ENCODE measurements around the gene STUM.

- TF ChIP-seq, protein P1, sequence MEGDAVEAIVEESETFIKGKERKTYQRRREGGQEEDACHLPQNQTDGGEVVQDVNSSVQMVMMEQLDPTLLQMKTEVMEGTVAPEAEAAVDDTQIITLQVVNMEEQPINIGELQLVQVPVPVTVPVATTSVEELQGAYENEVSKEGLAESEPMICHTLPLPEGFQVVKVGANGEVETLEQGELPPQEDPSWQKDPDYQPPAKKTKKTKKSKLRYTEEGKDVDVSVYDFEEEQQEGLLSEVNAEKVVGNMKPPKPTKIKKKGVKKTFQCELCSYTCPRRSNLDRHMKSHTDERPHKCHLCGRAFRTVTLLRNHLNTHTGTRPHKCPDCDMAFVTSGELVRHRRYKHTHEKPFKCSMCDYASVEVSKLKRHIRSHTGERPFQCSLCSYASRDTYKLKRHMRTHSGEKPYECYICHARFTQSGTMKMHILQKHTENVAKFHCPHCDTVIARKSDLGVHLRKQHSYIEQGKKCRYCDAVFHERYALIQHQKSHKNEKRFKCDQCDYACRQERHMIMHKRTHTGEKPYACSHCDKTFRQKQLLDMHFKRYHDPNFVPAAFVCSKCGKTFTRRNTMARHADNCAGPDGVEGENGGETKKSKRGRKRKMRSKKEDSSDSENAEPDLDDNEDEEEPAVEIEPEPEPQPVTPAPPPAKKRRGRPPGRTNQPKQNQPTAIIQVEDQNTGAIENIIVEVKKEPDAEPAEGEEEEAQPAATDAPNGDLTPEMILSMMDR (IDR thresholded peaks at IDR 0.05; ENCODE audit: control extremely low read depth in 1 of 3, insufficient read depth in 1 of 3, low read depth in 1 of 3, low read length in 3 of 3): no peak
- no peak for TF ChIP-seq EZH2 (IDR thresholded peaks at IDR 0.05; ENCODE audit: low read depth, low read length, severe bottlenecking)
- TF ChIP-seq CEBPB (IDR thresholded peaks at IDR 0.05; ENCODE audit: low read depth, low read length): no peak
- no peak for TF ChIP-seq POLR2A (IDR thresholded peaks at IDR 0.05; ENCODE audit: control extremely low read depth in 1 of 2, low read depth in 2 of 2, low read length in 2 of 2)
- no peak for TF ChIP-seq SIN3A (conservative IDR thresholded peaks at IDR 0.05 in 1 of 2, IDR thresholded peaks at IDR 0.05 in 1 of 2; ENCODE audit: low read depth in 1 of 2, low read length in 2 of 2)
- TF ChIP-seq JUN (IDR thresholded peaks at IDR 0.05; ENCODE audit: low read depth, low read length): no peak
- TF ChIP-seq, protein P2, sequence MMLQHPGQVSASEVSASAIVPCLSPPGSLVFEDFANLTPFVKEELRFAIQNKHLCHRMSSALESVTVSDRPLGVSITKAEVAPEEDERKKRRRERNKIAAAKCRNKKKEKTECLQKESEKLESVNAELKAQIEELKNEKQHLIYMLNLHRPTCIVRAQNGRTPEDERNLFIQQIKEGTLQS (IDR thresholded peaks at IDR 0.05; ENCODE audit: insufficient read depth, low read depth, low read length): no peak
- TF ChIP-seq PHF8 (conservative IDR thresholded peaks at IDR 0.05; ENCODE audit: low read depth, low read length): no peak
- no peak for TF ChIP-seq GABPA (IDR thresholded peaks at IDR 0.05; ENCODE audit: borderline replicate concordance, insufficient read depth, low read length)
- no peak for TF ChIP-seq JUND (IDR thresholded peaks at IDR 0.05; ENCODE audit: low read length)
Measured at GRCh38 chr1:226604560-226605317, 56.2 kb downstream of the STUM start.

Data from H1 (cell line).